Upper lobe of left lung (tissue), 6 donors: ENCODE results near the gene GCNT3. TPM values are rescaled to one million over a fixed set of nuclear protein-coding genes. Genes with fewer than 3 reads are reported as not detected.
"Not testable (repeated sequence)": the region's sequence is repeated elsewhere in the genome, so short reads cannot be mapped to it uniquely, and the experiment has no call there.

Experiments used
- ATAC-seq, 2 donors: fragments of 200-7000 bp; cut with Tn5 transposase; one replicate each; pipeline ENCODE4 v1.9.1; 2022; ENCODE audit warnings: mild to moderate bottlenecking in 2 of 2, moderate library complexity in 2 of 2; ENCODE audit not compliant: low FRiP score in 2 of 2
- DNase-seq, 2 donors: peaks; one replicate each; pipeline ENCODE4 v3.0.0-alpha.2; 2019 to 2020
- H3K27ac ChIP-seq, 4 donors: fragments of 200-600 bp; sonication (generic); one replicate each; pipeline ENCODE4 v1.5.1; 2016 to 2019
- H3K27me3 ChIP-seq, 4 donors: fragments of 200-600 bp; sonication (generic); one replicate each; pipeline ENCODE4 v1.5.1; 2017 to 2019
- H3K36me3 ChIP-seq, 4 donors: fragments of 200-600 bp; sonication (generic); one replicate each; pipeline ENCODE4 v1.5.1; 2016 to 2019
- H3K4me1 ChIP-seq, 4 donors: fragments of 200-600 bp; sonication (generic); one replicate each; pipeline ENCODE4 v1.5.1; 2018 to 2019
- H3K4me3 ChIP-seq, 4 donors: fragments of 200-600 bp; sonication (generic); one replicate each; pipeline ENCODE4 v1.5.1; 2017 to 2019; ENCODE audit warnings: mild to moderate bottlenecking in 2 of 4, moderate library complexity in 1 of 4
- H3K9me3 ChIP-seq, 4 donors: fragments of 200-600 bp; sonication (generic); one replicate each; pipeline ENCODE4 v1.5.1; 2018 to 2019
- CTCF ChIP-seq, 6 experiments: fragments of 450-650 bp in 4 of 6; fragments of 200-600 bp in 2 of 6; sonication (generic) in 2 of 6; IDR thresholded peaks; one replicate each; pipeline ENCODE4 v1.5.1; 2016 to 2019; ENCODE audit warnings: antibody characterized with exemption in 6 of 6
- EP300 ChIP-seq, 4 donors: sonication (generic); formaldehyde crosslinking; IDR thresholded peaks; one replicate each; pipeline ENCODE4 v1.5.1; 2017; ENCODE audit warnings: antibody characterized with exemption in 4 of 4, control low read depth in 2 of 4
- POLR2A ChIP-seq, 4 donors: fragments of 450-650 bp; IDR thresholded peaks; one replicate each; pipeline ENCODE4 v1.5.1; 2016 to 2017; ENCODE audit warnings: antibody characterized with exemption in 4 of 4, mild to moderate bottlenecking in 2 of 4
- POLR2AphosphoS5 ChIP-seq, 2 donors: sonication (generic); formaldehyde crosslinking; IDR thresholded peaks; one replicate each; pipeline ENCODE4 v1.5.1; 2017; ENCODE audit warnings: antibody characterized with exemption in 2 of 2
- WGBS, 2 donors: methylation state at CpG; one replicate each; pipeline ENCODE4 v1.1.5; 2017 to 2018; 5-methylcytosine and 5-hydroxymethylcytosine counted together
- total RNA-seq, 6 donors: library from RNA; depleted of rRNA in 4 of 6; stranded (reverse); fragments of >200 nt in 4 of 6; gene quantifications; one replicate each; pipeline versions ENCODE4 v1.1.0 to v1.2.1, GENCODE V29; 2016 to 2021
- donor health status: DM: no; HTN: no; CAD: no; lungs with moderate emphysema.
- donor health status: DM: no; HTN: yes; CAD: no; lungs with severe emphysema.

GCNT3 gene
- total RNA-seq, 6 donors from 2014 or later: 0.30 to 5.7 (median 1.6) TPM; not detected in 2

GRCh38 chr15:59618406-59618805, 6.8 kb downstream of the GCNT3 start:
- ATAC-seq (no peak), DNase-seq (no peak)
- Histone ChIP-seq H3K36me3 (no peaks in the 10 kb centered on the region), H3K27ac (no peak overlapping the region), H3K27me3 (no peaks in the 10 kb centered on the region), H3K4me3 (no peak overlapping the region), H3K9me3 (no peaks in the 10 kb centered on the region), H3K4me1 (no peaks in the 10 kb centered on the region)
- WGBS, 2 donors: 94 to 99% methylated on average over 4 of the region's 4 CpGs
- TF ChIP-seq EP300 (IDR thresholded peaks at IDR 0.05) (no peak), POLR2A (IDR thresholded peaks at IDR 0.05) (no peak), CTCF (IDR thresholded peaks at IDR 0.05) (no peak), POLR2AphosphoS5 (IDR thresholded peaks at IDR 0.05) (no peak)

DNA sequence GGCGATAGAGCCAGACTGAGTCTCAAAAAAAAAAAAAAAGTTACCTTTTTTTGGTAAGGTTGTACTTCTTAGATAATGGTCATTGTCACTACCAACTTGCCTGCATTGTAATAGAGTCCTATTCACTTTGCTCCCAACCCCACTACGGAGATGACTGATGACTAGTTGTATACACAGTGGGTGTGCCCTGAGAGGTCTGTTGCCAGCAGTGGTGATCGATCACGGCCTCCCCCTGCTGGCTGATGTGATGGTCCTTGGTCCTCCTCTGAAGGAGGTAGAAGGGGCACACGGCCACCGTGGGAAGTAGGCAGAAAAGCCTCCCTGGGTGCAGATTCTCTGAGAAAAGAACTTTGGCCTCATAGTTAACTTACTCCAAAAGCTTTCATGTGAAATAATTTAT, 10.7 kb downstream of the GCNT3 start:
- H3K9me3 ChIP-seq: no peaks in the 10 kb centered on the region
- peak in 1 of 2 donors; percentile 31 for DNase-seq
- no peaks in the 10 kb centered on the region for H3K36me3 ChIP-seq
- H3K4me3 ChIP-seq: no peak overlapping the region
- peak in 1 of 2 donors; percentile 66 for ATAC-seq
- no peaks in the 10 kb centered on the region for H3K4me1 ChIP-seq
- WGBS, 2 donors: 22 to 24% methylated on average over 6 of the region's 6 CpGs
- TF ChIP-seq CTCF (IDR thresholded peaks at IDR 0.05) (no peak), EP300 (IDR thresholded peaks at IDR 0.05) (no peak), POLR2A (IDR thresholded peaks at IDR 0.05) (no peak), POLR2AphosphoS5 (IDR thresholded peaks at IDR 0.05) (no peak)
- H3K27me3 ChIP-seq: no peaks in the 10 kb centered on the region
- H3K27ac ChIP-seq: no peak overlapping the region

GRCh38 chr15:59632714-59633113, 21.1 kb downstream of the GCNT3 start:
- TF ChIP-seq EP300 (IDR thresholded peaks at IDR 0.05): no peak
- no peak for TF ChIP-seq POLR2A (IDR thresholded peaks at IDR 0.05)
- no peak for TF ChIP-seq CTCF (IDR thresholded peaks at IDR 0.05)
- TF ChIP-seq POLR2AphosphoS5 (IDR thresholded peaks at IDR 0.05): no peak
- H3K9me3 ChIP-seq: no peaks in the 10 kb centered on the region
- H3K4me1 ChIP-seq: no peaks in the 10 kb centered on the region
- no peaks in the 10 kb centered on the region for H3K27me3 ChIP-seq
- H3K27ac ChIP-seq: no peak overlapping the region
- ATAC-seq: no peak
- H3K4me3 ChIP-seq: no peak overlapping the region
- 66 to 67% methylated on average over 4 of the region's 4 CpGs for WGBS, 2 donors
- peaks cover 0 to 6% (median 0%) of the 10 kb centered on the region in 4 donors for H3K36me3 ChIP-seq
- DNase-seq: no peak

DNA sequence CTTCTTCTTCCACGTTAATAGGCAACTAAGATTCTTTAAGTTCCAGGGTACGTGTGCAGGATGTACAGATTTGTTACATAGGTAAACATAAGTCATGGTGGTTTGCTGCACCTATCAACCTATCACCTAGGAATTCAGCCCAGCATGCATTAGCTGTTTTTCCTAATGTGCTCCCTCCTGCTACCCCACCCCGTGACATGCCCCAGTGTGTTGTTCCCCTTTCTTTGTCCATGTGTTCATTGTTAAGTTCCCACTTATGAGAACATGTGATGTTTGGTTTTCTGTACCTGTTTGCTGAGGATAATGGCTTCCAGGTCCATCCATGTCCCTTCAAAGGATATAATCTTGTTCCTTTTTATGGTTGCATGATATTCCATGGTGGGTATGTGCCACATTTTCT, 24.6 kb downstream of the GCNT3 start:
- Histone ChIP-seq H3K27ac (no peak overlapping the region), H3K27me3 (no peaks in the 10 kb centered on the region), H3K4me1 (no peaks in the 10 kb centered on the region), H3K36me3 (peaks cover 0 to 26% (median 6%) of the 10 kb centered on the region in 4 donors), H3K4me3 (no peak overlapping the region), H3K9me3 (no peaks in the 10 kb centered on the region)
- ATAC-seq (no peak), DNase-seq (no peak)
- TF ChIP-seq CTCF (IDR thresholded peaks at IDR 0.05): no peak
- TF ChIP-seq POLR2AphosphoS5 (IDR thresholded peaks at IDR 0.05): no peak
- no peak for TF ChIP-seq POLR2A (IDR thresholded peaks at IDR 0.05)
- no peak for TF ChIP-seq EP300 (IDR thresholded peaks at IDR 0.05)
- WGBS, 2 donors: 84 to 94% methylated on average over 3 of the region's 3 CpGs

DNA sequence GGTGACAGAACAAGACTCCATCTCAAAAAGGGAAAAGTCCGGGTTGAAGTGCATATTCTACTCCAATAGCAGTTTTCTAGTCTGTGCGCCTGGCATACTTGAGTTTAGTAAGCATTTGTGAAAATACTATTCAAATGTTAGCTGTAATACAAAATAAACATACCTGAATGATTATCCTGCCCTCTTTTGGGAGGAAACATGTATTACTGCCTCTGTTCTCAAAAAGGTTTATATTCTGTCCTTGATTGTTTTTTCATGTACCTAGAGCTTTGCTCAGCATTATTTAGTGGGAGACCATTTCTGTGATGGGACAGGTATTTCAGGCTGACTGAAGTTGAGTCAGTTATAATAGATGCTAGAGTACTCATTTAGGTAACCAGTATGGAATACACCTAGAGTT, 25.9 kb downstream of the GCNT3 start:
- H3K36me3 ChIP-seq: peaks cover 0 to 36% (median 8%) of the 10 kb centered on the region in 4 donors
- not testable (repeated sequence) for H3K27me3 ChIP-seq, H3K9me3 ChIP-seq, H3K4me1 ChIP-seq, H3K27ac ChIP-seq, H3K4me3 ChIP-seq, DNase-seq, ATAC-seq
- WGBS, 2 donors: 79 to 83% methylated on average over 2 of the region's 2 CpGs
- peak in 1 of 6 experiments; percentile 18 for TF ChIP-seq CTCF (IDR thresholded peaks at IDR 0.05)
